ENCODE data around the gene ASPDH. TPM values are rescaled to one million over a fixed set of nuclear protein-coding genes. Genes with fewer than 3 reads are reported as not detected.
A peak's percentile ranks its signal among the peaks of the same experiment; 100 is the strongest.

Gene ASPDH
- total RNA-seq, 1 experiment from 2014 or later: not detected

- Mint-ChIP-seq H3K27me3 (ENCODE audit: low read depth) (peaks cover 42% of the 10 kb centered on the region), H3K36me3 (no peaks in the 10 kb centered on the region), H3K27ac (peak overlapping the region; percentile 49; the same call in 1 of the 2 replicates), H3K4me3 (no peak overlapping the region), H3K9me3 (no peaks in the 10 kb centered on the region), H3K4me1 (peaks cover 14% of the 10 kb centered on the region)
- ChIA-PET POLR2A (interaction anchor here (0.5 kb wide), 1 partner anchor 361 kb away, joined by 4 read pairs; no protein-coding TSS in a partner anchor), CTCF (interaction anchor here (3.4 kb wide), 1 partner anchor 24 kb away, joined by 23 read pairs; no protein-coding TSS in a partner anchor)
- TF ChIP-seq NFATC4 (CRISPR knock-in tag; IDR thresholded peaks at IDR 0.05): no peak
- TF ChIP-seq JUN (CRISPR knock-in tag; IDR thresholded peaks at IDR 0.05): no peak
- no peak for TF ChIP-seq PRRX2 (CRISPR knock-in tag; IDR thresholded peaks at IDR 0.05)
- TF ChIP-seq ATF1 (CRISPR knock-in tag; IDR thresholded peaks at IDR 0.05): no peak
- TF ChIP-seq ZNF138 (CRISPR knock-in tag; conservative IDR thresholded peaks at IDR 0.05): no peak
- TF ChIP-seq ZMAT4 (CRISPR knock-in tag; IDR thresholded peaks at IDR 0.05): no peak
- TF ChIP-seq CDX4 (CRISPR knock-in tag; IDR thresholded peaks at IDR 0.05; ENCODE audit: borderline replicate concordance): no peak
- no peak for TF ChIP-seq GTF2I (CRISPR knock-in tag; conservative IDR thresholded peaks at IDR 0.05)
- no peak for TF ChIP-seq CBFB (CRISPR knock-in tag; IDR thresholded peaks at IDR 0.05; ENCODE audit: low read depth)
- no peak for TF ChIP-seq RELA (CRISPR knock-in tag; IDR thresholded peaks at IDR 0.05; ENCODE audit: borderline replicate concordance)
- TF ChIP-seq USF2 (CRISPR knock-in tag; IDR thresholded peaks at IDR 0.05): no peak
- TF ChIP-seq ZNF425 (CRISPR knock-in tag; conservative IDR thresholded peaks at IDR 0.05): no peak
- no peak for TF ChIP-seq GABPB1 (CRISPR knock-in tag; IDR thresholded peaks at IDR 0.05)
- no peak for TF ChIP-seq ZNF121 (CRISPR knock-in tag; IDR thresholded peaks at IDR 0.05)
- TF ChIP-seq ERG (CRISPR knock-in tag; IDR thresholded peaks at IDR 0.05): no peak
- no peak for TF ChIP-seq ARID4B (CRISPR knock-in tag; IDR thresholded peaks at IDR 0.05; ENCODE audit: borderline replicate concordance)
- no peak for TF ChIP-seq ZNF416 (CRISPR knock-in tag; IDR thresholded peaks at IDR 0.05)
- DNase-seq (ENCODE audit: low spot score): no peak
- ATAC-seq: no peak
These were observed 541 bp downstream of the ASPDH start for GRCh38 chr19:50512999-50513745.

All from WTC11 (cell line).